Measurements from ENCODE around the gene TECPR1.
"Not testable (repeated sequence)": the region's sequence is repeated elsewhere in the genome, so short reads cannot be mapped to it uniquely, and the experiment has no call there.

The TECPR1 gene

DNA sequence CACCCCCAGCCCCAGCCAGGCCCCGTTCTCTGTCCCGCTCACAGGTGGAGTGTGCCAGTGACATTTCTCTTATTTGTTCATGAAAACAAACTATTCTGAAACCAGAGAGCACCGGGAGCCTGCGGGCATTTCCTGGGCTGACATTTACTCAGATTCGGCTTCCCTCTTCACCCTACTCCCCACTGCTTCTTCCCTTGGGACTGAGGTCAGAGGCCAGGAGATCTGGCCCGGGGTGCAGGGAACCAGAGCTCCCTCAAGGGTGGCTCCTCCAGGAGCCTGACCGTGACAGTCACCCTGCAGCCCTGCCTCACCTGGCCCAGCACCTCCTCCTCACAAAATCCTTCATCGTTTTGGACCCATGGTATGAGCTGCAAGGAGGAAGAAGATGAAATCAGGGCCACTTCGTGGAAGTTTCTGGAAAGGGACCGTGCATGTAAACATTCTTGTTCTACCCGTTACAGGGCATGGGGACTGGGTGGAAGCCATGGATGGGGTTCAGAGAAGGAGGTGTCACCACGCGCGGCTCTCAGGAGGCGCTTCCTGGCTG is 28.6 kb downstream of the TECPR1 start:
- Histone ChIP-seq H4K91ac (ENCODE audit: low read depth, low read length, poor library complexity) (no peak overlapping the region), H3K9me3 (replicated peaks in 1 of 2; ENCODE audit: control insufficient read depth in 2 of 2, insufficient read depth in 1 of 2, low read depth in 1 of 2, low read length in 2 of 2) (no peaks in the 10 kb centered on the region), H3K18ac (ENCODE audit: low read length) (no peak overlapping the region), H3K9ac (ENCODE audit: low read depth, low read length, poor library complexity) (no peak overlapping the region), H3K4me2 (ENCODE audit: insufficient read depth, low read length, poor library complexity, severe bottlenecking) (no peak overlapping the region), H3K79me1 (ENCODE audit: low read depth, low read length) (peaks cover 4% of the 10 kb centered on the region), H2BK12ac (ENCODE audit: low read length) (no peak overlapping the region), H3K27ac (replicated peaks; ENCODE audit: low read length) (no peak overlapping the region), H3K4me1 (ENCODE audit: control insufficient read depth in 2 of 2, insufficient read depth in 1 of 2, low read depth in 1 of 2, low read length in 2 of 2) (no peaks in the 10 kb centered on the region), H2AK5ac (ENCODE audit: low read depth, low read length) (peak overlapping the region; percentile 14), H3K4ac (ENCODE audit: low read length) (no peak overlapping the region), H2BK15ac (ENCODE audit: low read length) (no peak overlapping the region), H2BK5ac (ENCODE audit: low read length) (no peak overlapping the region), H2AFZ (ENCODE audit: low read length) (no peak overlapping the region), H3K23ac (ENCODE audit: low read depth, low read length, poor library complexity) (no peak overlapping the region), H4K8ac (ENCODE audit: low read depth, low read length) (no peak overlapping the region), H3K14ac (ENCODE audit: low read length) (no peak overlapping the region), H3K36me3 (replicated peaks in 1 of 2; ENCODE audit: control insufficient read depth in 2 of 2, insufficient read depth in 2 of 2, low read length in 2 of 2) (peaks cover 11 to 23% of the 10 kb centered on the region in 2 donors), H2BK120ac (ENCODE audit: low read depth, low read length) (no peak overlapping the region), H3K4me3 (ENCODE audit: low read length in 2 of 2) (no peak overlapping the region), H3K27me3 (ENCODE audit: control insufficient read depth in 3 of 3, insufficient read depth in 3 of 3, low read depth in 1 of 3, low read length in 3 of 3) (no peaks in the 10 kb centered on the region)
- no CpG with 5 or more reads among the region's 15 CpGs for WGBS, 2 donors (ENCODE audit: extremely low coverage in 2 of 2, insufficient read length in 2 of 2, insufficient replicate concordance in 1 of 2)
- no peak for DNase-seq (ENCODE audit: low spot score)

DNA sequence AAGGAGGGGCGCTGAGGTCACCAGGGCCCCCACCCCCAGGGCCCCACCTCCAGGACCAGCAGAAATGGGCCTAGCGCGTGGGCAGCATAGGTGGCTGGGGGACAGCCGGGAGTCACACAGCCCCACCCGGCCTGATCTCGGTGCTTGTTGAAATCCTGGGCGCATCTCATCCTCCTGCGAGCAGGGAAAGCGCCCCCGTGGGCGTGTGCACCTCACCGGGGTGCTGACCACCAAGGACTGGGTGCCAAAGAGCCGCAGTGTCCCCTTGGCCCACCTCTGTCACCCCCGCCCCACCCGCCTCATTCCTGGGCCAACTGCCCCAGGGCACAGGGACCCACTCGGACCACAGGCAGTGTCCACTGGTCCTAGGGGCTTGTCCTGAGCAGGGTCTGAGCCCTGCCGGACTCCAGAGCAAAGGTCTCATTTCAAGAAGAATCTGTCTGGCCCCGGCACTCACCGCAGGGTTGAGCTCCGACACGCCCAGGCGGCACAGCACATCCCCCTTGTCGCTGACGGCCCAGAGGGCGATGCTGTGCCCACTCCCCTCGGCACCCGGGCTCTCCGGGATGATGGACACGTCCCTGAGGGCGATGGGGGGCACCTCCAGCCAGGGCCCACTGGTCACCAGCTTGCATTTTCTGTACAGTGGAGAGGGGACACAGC is 29.4 kb downstream of the TECPR1 start:
- H2BK12ac ChIP-seq (ENCODE audit: low read length): no peak overlapping the region
- peaks cover 8 to 18% of the 10 kb centered on the region in 2 donors for H3K36me3 ChIP-seq (replicated peaks in 1 of 2; ENCODE audit: control insufficient read depth in 2 of 2, insufficient read depth in 2 of 2, low read length in 2 of 2)
- H4K8ac ChIP-seq (ENCODE audit: low read depth, low read length): no peak overlapping the region
- peaks cover 2% of the 10 kb centered on the region for H3K79me1 ChIP-seq (ENCODE audit: low read depth, low read length)
- H3K18ac ChIP-seq (ENCODE audit: low read length): peak overlapping the region; percentile 28
- H3K4me3 ChIP-seq (ENCODE audit: low read length in 2 of 2): no peak overlapping the region
- no peak overlapping the region for H3K4me2 ChIP-seq (ENCODE audit: insufficient read depth, low read length, poor library complexity, severe bottlenecking)
- H2BK15ac ChIP-seq (ENCODE audit: low read length): no peak overlapping the region
- peaks cover 3 to 5% of the 10 kb centered on the region in 2 donors for H3K4me1 ChIP-seq (ENCODE audit: control insufficient read depth in 2 of 2, insufficient read depth in 1 of 2, low read depth in 1 of 2, low read length in 2 of 2)
- no peak overlapping the region for H3K14ac ChIP-seq (ENCODE audit: low read length)
- no peaks in the 10 kb centered on the region for H3K9me3 ChIP-seq (replicated peaks in 1 of 2; ENCODE audit: control insufficient read depth in 2 of 2, insufficient read depth in 1 of 2, low read depth in 1 of 2, low read length in 2 of 2)
- H2BK120ac ChIP-seq (ENCODE audit: low read depth, low read length): no peak overlapping the region
- no peak for DNase-seq (ENCODE audit: low spot score)
- H4K91ac ChIP-seq (ENCODE audit: low read depth, low read length, poor library complexity): no peak overlapping the region
- peak overlapping the region; percentile 70 for H2AK5ac ChIP-seq (ENCODE audit: low read depth, low read length)
- no peak overlapping the region for H2AFZ ChIP-seq (ENCODE audit: low read length)
- H3K9ac ChIP-seq (ENCODE audit: low read depth, low read length, poor library complexity): no peak overlapping the region
- H3K27ac ChIP-seq (replicated peaks; ENCODE audit: low read length): no peak overlapping the region
- H2BK5ac ChIP-seq (ENCODE audit: low read length): no peak overlapping the region
- no peak overlapping the region for H3K23ac ChIP-seq (ENCODE audit: low read depth, low read length, poor library complexity)
- H3K27me3 ChIP-seq (ENCODE audit: control insufficient read depth in 3 of 3, insufficient read depth in 3 of 3, low read depth in 1 of 3, low read length in 3 of 3): no peaks in the 10 kb centered on the region
- no peak overlapping the region for H3K4ac ChIP-seq (ENCODE audit: low read length)
- no CpG with 5 or more reads among the region's 30 CpGs for WGBS, 2 donors (ENCODE audit: extremely low coverage in 2 of 2, insufficient read length in 2 of 2, insufficient replicate concordance in 1 of 2)

- no peak for DNase-seq (ENCODE audit: low spot score)
- peaks cover 8 to 21% of the 10 kb centered on the region in 2 donors for H3K36me3 ChIP-seq (replicated peaks in 1 of 2; ENCODE audit: control insufficient read depth in 2 of 2, insufficient read depth in 2 of 2, low read length in 2 of 2)
- WGBS, 2 donors (ENCODE audit: extremely low coverage in 2 of 2, insufficient read length in 2 of 2, insufficient replicate concordance in 1 of 2): no CpG with 5 or more reads among the region's 34 CpGs
- H2BK15ac ChIP-seq (ENCODE audit: low read length): no peak overlapping the region
- no peak overlapping the region for H2BK120ac ChIP-seq (ENCODE audit: low read depth, low read length)
- peaks cover 3 to 8% of the 10 kb centered on the region in 2 donors for H3K4me1 ChIP-seq (ENCODE audit: control insufficient read depth in 2 of 2, insufficient read depth in 1 of 2, low read depth in 1 of 2, low read length in 2 of 2)
- H2AK5ac ChIP-seq (ENCODE audit: low read depth, low read length): peak overlapping the region; percentile 56
- H3K79me1 ChIP-seq (ENCODE audit: low read depth, low read length): peaks cover 2% of the 10 kb centered on the region
- no peak overlapping the region for H3K9ac ChIP-seq (ENCODE audit: low read depth, low read length, poor library complexity)
- no peak overlapping the region for H2BK12ac ChIP-seq (ENCODE audit: low read length)
- H4K8ac ChIP-seq (ENCODE audit: low read depth, low read length): no peak overlapping the region
- no peak overlapping the region for H2AFZ ChIP-seq (ENCODE audit: low read length)
- no peak overlapping the region for H3K4me3 ChIP-seq (ENCODE audit: low read length in 2 of 2)
- H3K23ac ChIP-seq (ENCODE audit: low read depth, low read length, poor library complexity): peak overlapping the region; percentile 99
- peak overlapping the region; percentile 57 for H3K18ac ChIP-seq (ENCODE audit: low read length)
- no peak overlapping the region for H3K4me2 ChIP-seq (ENCODE audit: insufficient read depth, low read length, poor library complexity, severe bottlenecking)
- no peak overlapping the region for H4K91ac ChIP-seq (ENCODE audit: low read depth, low read length, poor library complexity)
- no peak overlapping the region for H3K4ac ChIP-seq (ENCODE audit: low read length)
- no peaks in the 10 kb centered on the region for H3K27me3 ChIP-seq (ENCODE audit: control insufficient read depth in 3 of 3, insufficient read depth in 3 of 3, low read depth in 1 of 3, low read length in 3 of 3)
- H2BK5ac ChIP-seq (ENCODE audit: low read length): no peak overlapping the region
- H3K9me3 ChIP-seq (replicated peaks in 1 of 2; ENCODE audit: control insufficient read depth in 2 of 2, insufficient read depth in 1 of 2, low read depth in 1 of 2, low read length in 2 of 2): no peaks in the 10 kb centered on the region
- H3K27ac ChIP-seq (replicated peaks; ENCODE audit: low read length): no peak overlapping the region
- H3K14ac ChIP-seq (ENCODE audit: low read length): no peak overlapping the region
Measured at GRCh38 chr7:98221611-98222532, 30.2 kb downstream of the TECPR1 start.

DNA sequence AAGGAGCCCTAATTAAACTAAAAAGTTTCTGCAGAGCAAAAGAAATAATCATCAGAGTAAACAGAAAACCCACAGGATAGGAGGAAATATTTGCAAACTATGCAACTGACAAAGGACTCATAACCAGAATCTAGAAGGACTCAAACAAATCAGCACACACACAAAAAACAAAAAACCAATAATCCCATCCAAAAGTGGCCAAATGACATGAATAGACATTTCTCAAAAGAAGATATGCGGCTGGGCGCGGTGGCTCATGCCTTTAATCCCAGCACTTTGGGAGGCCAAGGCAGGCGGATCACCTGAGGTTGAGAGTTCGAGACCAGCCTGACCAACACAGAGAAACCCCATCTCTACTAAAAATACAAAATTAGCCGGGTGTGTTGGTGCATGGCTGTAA is 32.6 kb downstream of the TECPR1 start:
- H2BK12ac ChIP-seq (ENCODE audit: low read length); H3K14ac ChIP-seq (ENCODE audit: low read length); H3K4me3 ChIP-seq (ENCODE audit: low read length in 2 of 2); H3K18ac ChIP-seq (ENCODE audit: low read length); H2BK15ac ChIP-seq (ENCODE audit: low read length); H2AK5ac ChIP-seq (ENCODE audit: low read depth, low read length); H3K27ac ChIP-seq (replicated peaks; ENCODE audit: low read length); H3K27me3 ChIP-seq (ENCODE audit: control insufficient read depth in 3 of 3, insufficient read depth in 3 of 3, low read depth in 1 of 3, low read length in 3 of 3); H2BK120ac ChIP-seq (ENCODE audit: low read depth, low read length); H3K4me2 ChIP-seq (ENCODE audit: insufficient read depth, low read length, poor library complexity, severe bottlenecking); H3K9ac ChIP-seq (ENCODE audit: low read depth, low read length, poor library complexity); H3K9me3 ChIP-seq (replicated peaks in 1 of 2; ENCODE audit: control insufficient read depth in 2 of 2, insufficient read depth in 1 of 2, low read depth in 1 of 2, low read length in 2 of 2); H2BK5ac ChIP-seq (ENCODE audit: low read length); H3K23ac ChIP-seq (ENCODE audit: low read depth, low read length, poor library complexity); H3K4ac ChIP-seq (ENCODE audit: low read length); H4K91ac ChIP-seq (ENCODE audit: low read depth, low read length, poor library complexity); H2AFZ ChIP-seq (ENCODE audit: low read length); H4K8ac ChIP-seq (ENCODE audit: low read depth, low read length); H3K4me1 ChIP-seq (ENCODE audit: control insufficient read depth in 2 of 2, insufficient read depth in 1 of 2, low read depth in 1 of 2, low read length in 2 of 2); H3K79me1 ChIP-seq (ENCODE audit: low read depth, low read length); DNase-seq (ENCODE audit: low spot score): not testable (repeated sequence)
- no CpG with 5 or more reads among the region's 6 CpGs for WGBS, 2 donors (ENCODE audit: extremely low coverage in 2 of 2, insufficient read length in 2 of 2, insufficient replicate concordance in 1 of 2)
- peaks cover 1 to 14% of the 10 kb centered on the region in 2 donors for H3K36me3 ChIP-seq (replicated peaks in 1 of 2; ENCODE audit: control insufficient read depth in 2 of 2, insufficient read depth in 2 of 2, low read length in 2 of 2)

Data from neuronal stem cell (in vitro differentiated cells).